Measurements from ENCODE around the gene SH2D6. TPM values are rescaled to one million over a fixed set of nuclear protein-coding genes. Genes with fewer than 3 reads are reported as not detected.

SH2D6 gene
- polyA plus RNA-seq, 3 donors: not detected

DNA sequence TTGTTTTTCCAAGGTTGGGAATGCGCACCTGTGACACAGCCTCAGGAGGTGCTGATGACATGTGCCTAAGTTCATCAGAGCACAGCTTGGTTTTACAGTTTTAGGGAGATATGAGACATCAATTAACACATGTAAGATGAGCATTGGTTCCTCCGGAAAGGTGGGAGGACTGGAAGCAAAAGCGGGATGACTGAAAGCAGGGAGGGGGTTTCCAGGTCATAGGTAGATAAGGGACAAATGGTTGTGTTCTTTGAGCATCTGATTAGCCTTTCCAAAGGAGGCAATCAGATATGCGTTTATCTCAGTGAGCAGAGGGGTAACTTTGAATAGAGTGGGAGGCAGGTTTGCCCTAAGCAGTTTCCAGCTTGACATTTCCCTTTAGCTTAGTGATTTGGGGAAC, 34.7 kb upstream of the SH2D6 start:
- Histone ChIP-seq H3K4me2 (replicated peaks; ENCODE audit: extremely low read depth, low read length, poor library complexity, severe bottlenecking) (no peak overlapping the region), H3K9ac (ENCODE audit: insufficient read depth, low read length, poor library complexity, severe bottlenecking) (no peak overlapping the region), H3K4me3 (replicated peaks in 1 of 3; ENCODE audit: low read depth in 2 of 3, low read length in 3 of 3) (no peak overlapping the region), H3K9me3 (replicated peaks in 1 of 2; ENCODE audit: control insufficient read depth in 1 of 2, insufficient read depth in 1 of 2, low read length in 2 of 2) (peaks cover 4 to 10% of the 10 kb centered on the region in 2 donors), H2AFZ (ENCODE audit: insufficient read depth, low read depth, low read length, poor library complexity, severe bottlenecking) (no peak overlapping the region), H3K27ac (ENCODE audit: low read depth in 1 of 2, low read length in 2 of 2) (no peak overlapping the region), H3K27me3 (ENCODE audit: control insufficient read depth in 2 of 2, insufficient read depth in 2 of 2, low read length in 2 of 2) (no peaks in the 10 kb centered on the region), H3K36me3 (replicated peaks in 1 of 2; ENCODE audit: control insufficient read depth in 1 of 2, insufficient read depth in 2 of 2, low read length in 2 of 2) (peaks cover 44 to 83% of the 10 kb centered on the region in 2 donors), H3K79me2 (ENCODE audit: insufficient read depth, low read length) (no peaks in the 10 kb centered on the region), H3K4me1 (ENCODE audit: control insufficient read depth in 1 of 2, insufficient read depth in 2 of 2, low read length in 2 of 2) (no peaks in the 10 kb centered on the region), H4K20me1 (ENCODE audit: insufficient read depth, low read length) (no peaks in the 10 kb centered on the region)
- TF ChIP-seq, protein P1, sequence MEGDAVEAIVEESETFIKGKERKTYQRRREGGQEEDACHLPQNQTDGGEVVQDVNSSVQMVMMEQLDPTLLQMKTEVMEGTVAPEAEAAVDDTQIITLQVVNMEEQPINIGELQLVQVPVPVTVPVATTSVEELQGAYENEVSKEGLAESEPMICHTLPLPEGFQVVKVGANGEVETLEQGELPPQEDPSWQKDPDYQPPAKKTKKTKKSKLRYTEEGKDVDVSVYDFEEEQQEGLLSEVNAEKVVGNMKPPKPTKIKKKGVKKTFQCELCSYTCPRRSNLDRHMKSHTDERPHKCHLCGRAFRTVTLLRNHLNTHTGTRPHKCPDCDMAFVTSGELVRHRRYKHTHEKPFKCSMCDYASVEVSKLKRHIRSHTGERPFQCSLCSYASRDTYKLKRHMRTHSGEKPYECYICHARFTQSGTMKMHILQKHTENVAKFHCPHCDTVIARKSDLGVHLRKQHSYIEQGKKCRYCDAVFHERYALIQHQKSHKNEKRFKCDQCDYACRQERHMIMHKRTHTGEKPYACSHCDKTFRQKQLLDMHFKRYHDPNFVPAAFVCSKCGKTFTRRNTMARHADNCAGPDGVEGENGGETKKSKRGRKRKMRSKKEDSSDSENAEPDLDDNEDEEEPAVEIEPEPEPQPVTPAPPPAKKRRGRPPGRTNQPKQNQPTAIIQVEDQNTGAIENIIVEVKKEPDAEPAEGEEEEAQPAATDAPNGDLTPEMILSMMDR (IDR thresholded peaks at IDR 0.05): no peak
- Mint-ChIP-seq H3K27ac (peak overlapping the region in 1 of 7 donors; percentile 80), H3K27me3 (ENCODE audit: low read depth in 3 of 3) (no peaks in the 10 kb centered on the region), H3K4me3 (no peak overlapping the region), H3K4me1 (no peaks in the 10 kb centered on the region), H3K9me3 (peaks cover 2 to 12% (median 6%) of the 10 kb centered on the region in 7 donors), H3K36me3 (peaks cover 65 to 91% of the 10 kb centered on the region in 2 donors)
- no peak for DNase-seq
- intact Hi-C loops (cut with micrococcal nuclease): no loop called here
- 100% methylated on average over 3 of the region's 4 CpGs for WGBS (ENCODE audit: insufficient coverage)

DNA sequence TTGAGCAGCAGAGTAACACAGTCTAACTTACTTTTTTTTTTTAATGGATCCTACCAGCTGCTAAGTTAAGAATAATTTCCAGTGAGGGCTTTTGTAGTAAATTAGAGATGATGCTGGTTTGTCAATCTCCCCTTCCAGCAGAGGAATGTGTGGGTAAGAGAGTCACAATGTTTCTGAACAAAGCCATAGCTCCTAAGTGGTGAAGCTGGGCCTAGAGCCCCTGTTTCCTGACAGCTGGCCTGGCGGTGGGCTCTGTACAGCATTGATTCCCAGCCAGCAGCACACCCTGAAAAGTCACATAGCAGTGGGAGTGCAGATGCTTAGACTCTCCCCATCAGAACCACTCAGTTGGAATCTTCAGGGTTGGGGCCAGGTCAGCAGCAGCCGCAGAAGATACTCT, 32.8 kb upstream of the SH2D6 start:
- 100% methylated on average over 1 of the region's 2 CpGs for WGBS (ENCODE audit: insufficient coverage)
- Mint-ChIP-seq H3K27ac (peak overlapping the region in 3 of 7 donors; percentile 46 to 77 (median 59)), H3K9me3 (no peaks in the 10 kb centered on the region), H3K27me3 (ENCODE audit: low read depth in 3 of 3) (no peaks in the 10 kb centered on the region), H3K4me1 (no peaks in the 10 kb centered on the region), H3K4me3 (no peak overlapping the region), H3K36me3 (peaks cover 69 to 91% of the 10 kb centered on the region in 2 donors)
- no peaks in the 10 kb centered on the region for H3K27me3 ChIP-seq (ENCODE audit: control insufficient read depth in 2 of 2, insufficient read depth in 2 of 2, low read length in 2 of 2)
- H3K9ac ChIP-seq (ENCODE audit: insufficient read depth, low read length, poor library complexity, severe bottlenecking): no peak overlapping the region
- H3K4me1 ChIP-seq (ENCODE audit: control insufficient read depth in 1 of 2, insufficient read depth in 2 of 2, low read length in 2 of 2): no peaks in the 10 kb centered on the region
- no peak for DNase-seq
- H3K79me2 ChIP-seq (ENCODE audit: insufficient read depth, low read length): no peaks in the 10 kb centered on the region
- no peak overlapping the region for H3K4me2 ChIP-seq (replicated peaks; ENCODE audit: extremely low read depth, low read length, poor library complexity, severe bottlenecking)
- H3K27ac ChIP-seq (ENCODE audit: low read depth in 1 of 2, low read length in 2 of 2): no peak overlapping the region
- H4K20me1 ChIP-seq (ENCODE audit: insufficient read depth, low read length): peaks cover 11% of the 10 kb centered on the region
- no peaks in the 10 kb centered on the region for H3K9me3 ChIP-seq (replicated peaks in 1 of 2; ENCODE audit: control insufficient read depth in 1 of 2, insufficient read depth in 1 of 2, low read length in 2 of 2)
- TF ChIP-seq, protein P1 (IDR thresholded peaks at IDR 0.05): no peak
- H2AFZ ChIP-seq (ENCODE audit: insufficient read depth, low read depth, low read length, poor library complexity, severe bottlenecking): no peak overlapping the region
- H3K4me3 ChIP-seq (replicated peaks in 1 of 3; ENCODE audit: low read depth in 2 of 3, low read length in 3 of 3): no peak overlapping the region
- intact Hi-C loops (cut with micrococcal nuclease): no loop called here
- H3K36me3 ChIP-seq (replicated peaks in 1 of 2; ENCODE audit: control insufficient read depth in 1 of 2, insufficient read depth in 2 of 2, low read length in 2 of 2): peaks cover 48 to 83% of the 10 kb centered on the region in 2 donors

Data from CD14-positive monocyte (primary cell).